NCI-H460 (cell line): ENCODE data around the gene CLN6. TPM values are rescaled to one million over a fixed set of nuclear protein-coding genes. Genes with fewer than 3 reads are reported as not detected.
"Not testable (repeated sequence)": the region's sequence is repeated elsewhere in the genome, so short reads cannot be mapped to it uniquely, and the experiment has no call there.

Source experiments
- DNase-seq: peaks from one replicate; pipeline ENCODE4 v3.0.0-alpha.2; 2016; ENCODE audit warnings: low read depth; ENCODE audit errors: extremely low read depth
- total RNA-seq: library from RNA; depleted of rRNA; stranded (reverse); fragments of >200 nt; shearing (Covaris generic); gene quantifications from 2 replicates; pipeline ENCODE4 v1.2.3, GENCODE V29; 2014

The CLN6 gene
- total RNA-seq, 1 experiment from 2014 or later = 20.3 TPM

DNA sequence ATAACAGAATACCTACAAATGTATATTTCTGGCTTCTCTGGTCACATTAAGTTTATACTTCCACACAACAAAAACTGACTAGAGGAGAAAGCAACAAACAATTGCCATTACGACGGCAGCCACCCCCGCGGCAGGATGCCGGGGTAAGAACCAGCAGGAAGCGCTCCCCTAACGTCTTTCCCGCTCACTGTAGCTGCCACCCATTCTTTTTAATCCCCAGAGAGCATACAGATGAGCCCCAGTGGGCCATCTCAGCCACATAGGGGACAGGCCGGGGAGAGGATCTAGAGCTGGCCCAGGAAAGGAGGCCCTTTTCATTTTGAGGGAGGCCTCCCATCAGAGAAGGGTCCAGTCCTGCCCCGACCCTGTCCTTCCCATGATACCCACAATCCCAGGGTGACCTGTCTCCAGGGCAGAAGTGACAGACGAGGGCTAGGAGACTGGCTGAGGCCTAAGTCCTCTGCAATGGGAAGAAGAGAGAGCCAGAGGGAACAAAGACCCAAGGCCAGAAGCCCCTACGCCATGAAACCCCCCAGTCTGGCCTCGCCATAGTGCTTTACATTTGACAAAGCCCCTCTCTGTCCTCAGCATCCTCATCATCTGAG, 20.8 kb downstream of the CLN6 start:
- DNase-seq = no peak

- DNase-seq = no peak
Observed at GRCh38 chr15:68208136-68208535, 21.4 kb downstream of the CLN6 start.

- no peak for DNase-seq
Observed at GRCh38 chr15:68207176-68207935, 22.2 kb downstream of the CLN6 start.

DNA sequence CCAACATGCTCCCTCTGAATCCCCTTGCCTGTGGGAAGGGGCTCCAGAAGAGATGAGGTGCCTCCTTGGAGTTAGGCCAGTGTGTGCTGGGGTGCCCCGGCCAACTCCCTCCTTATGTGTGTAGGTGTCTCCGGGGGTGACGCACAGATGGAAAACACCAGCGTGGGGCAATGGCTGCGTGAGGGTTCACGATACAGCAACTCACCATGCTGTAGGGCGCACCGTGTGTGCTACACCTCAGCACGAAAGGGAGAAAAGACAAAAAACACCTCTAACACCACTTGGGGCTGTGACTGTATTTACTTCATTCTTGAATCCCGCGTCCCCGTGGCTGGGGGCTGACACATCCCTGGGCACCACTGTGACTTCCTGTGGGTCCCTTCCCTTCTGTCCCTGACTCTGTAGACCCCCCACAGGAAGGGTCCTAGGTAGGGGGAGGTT, 22.8 kb downstream of the CLN6 start:
- DNase-seq = no peak

GRCh38 chr15:68205954-68206539, 23.5 kb downstream of the CLN6 start:
- DNase-seq = no peak

GRCh38 chr15:68205558-68205944, 24.0 kb downstream of the CLN6 start:
- no peak for DNase-seq

GRCh38 chr15:68204776-68205557, 24.6 kb downstream of the CLN6 start, which contains the start of gene CALML4:
Gene CALML4, minus strand, starts transcription at chr15:68205332. Its CDS starts 85 bp downstream, at chr15:68205247.
- no peak for DNase-seq

DNA sequence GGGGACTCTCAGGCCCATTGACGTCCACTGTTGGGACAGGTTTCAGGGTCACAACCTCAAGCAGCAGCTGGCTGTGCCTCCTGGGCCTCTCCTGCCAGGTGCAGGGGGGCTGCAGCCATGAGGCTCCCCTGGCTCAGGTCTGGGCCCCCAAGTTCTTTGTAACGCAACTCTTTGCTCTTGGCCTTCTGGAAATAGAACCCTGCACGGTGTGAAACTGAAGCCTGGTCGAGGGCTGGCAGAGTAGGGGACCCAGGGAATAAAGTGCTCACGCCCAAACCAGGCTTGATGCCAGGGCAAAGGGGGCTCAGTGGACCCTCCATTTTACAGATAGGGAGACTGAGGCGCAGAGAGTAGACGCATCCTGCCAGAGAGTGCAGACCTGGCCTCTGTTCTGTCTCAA, 25.2 kb downstream of the CLN6 start:
- DNase-seq = no peak

DNA sequence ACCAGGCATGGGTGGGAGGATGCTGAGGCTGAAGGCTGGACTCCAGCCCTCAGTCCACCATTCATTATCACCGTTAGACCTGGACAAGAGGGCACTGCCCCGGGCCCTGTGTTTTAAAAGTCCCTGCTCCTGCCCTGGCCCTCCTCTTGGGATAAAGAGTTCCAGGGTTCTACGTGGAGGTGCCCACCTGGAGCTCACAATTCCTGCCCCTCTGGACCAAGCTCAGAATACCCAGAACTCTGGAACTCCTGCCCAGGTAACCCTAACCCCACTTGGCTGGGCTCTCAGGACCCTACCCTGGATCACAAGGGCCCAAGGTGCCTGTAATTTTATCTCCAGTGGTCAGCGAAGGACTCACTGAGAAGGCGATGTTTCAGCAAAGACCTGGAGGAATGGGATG, 25.6 kb downstream of the CLN6 start:
- no peak for DNase-seq

DNA sequence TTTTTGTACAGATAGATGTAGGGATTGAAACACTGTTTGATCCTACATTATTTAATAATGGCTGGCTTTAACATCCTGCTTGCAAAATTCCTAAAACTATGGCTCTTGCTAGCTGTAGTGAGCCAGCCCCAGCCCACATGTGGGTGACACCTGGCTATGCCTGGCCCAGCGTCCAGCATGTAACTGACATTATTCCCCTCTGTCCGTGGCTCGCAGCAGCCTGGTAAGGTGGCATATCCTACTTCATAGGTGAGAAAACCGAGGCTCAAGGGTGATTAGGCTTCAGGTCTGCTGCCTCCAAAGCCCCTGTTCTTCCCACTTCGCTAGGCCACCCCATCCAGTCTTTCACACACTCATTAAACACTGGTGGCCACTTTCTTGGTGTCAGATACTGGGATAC, 26.0 kb downstream of the CLN6 start:
- DNase-seq = no peak

GRCh38 chr15:68202994-68203393, 26.5 kb downstream of the CLN6 start:
- DNase-seq = not testable (repeated sequence)

DNA sequence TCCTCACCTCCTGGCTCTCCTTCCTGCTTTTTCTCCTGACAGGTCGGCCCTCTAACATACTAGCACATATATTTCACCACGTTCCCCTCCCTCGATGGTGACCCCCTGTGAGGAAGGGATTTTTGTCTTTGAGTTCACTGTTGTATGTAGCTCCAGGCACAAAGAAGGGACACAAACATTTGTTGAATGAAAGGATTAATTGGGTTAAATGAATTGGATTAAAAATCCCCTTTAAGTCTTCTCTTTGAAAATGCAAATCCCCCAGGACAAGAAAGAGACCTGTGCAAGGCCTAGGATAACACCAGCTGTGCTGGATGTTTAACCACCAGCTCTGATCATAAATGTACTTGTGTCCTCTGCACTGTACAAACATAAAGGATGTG, 27.7 kb downstream of the CLN6 start:
- no peak for DNase-seq

- DNase-seq = no peak
Observed at GRCh38 chr15:68201153-68201878, 28.2 kb downstream of the CLN6 start.

GRCh38 chr15:68200016-68200861, 29.3 kb downstream of the CLN6 start:
- DNase-seq = no peak

- DNase-seq = no peak
Observed at GRCh38 chr15:68199340-68199739, 30.2 kb downstream of the CLN6 start.

DNA sequence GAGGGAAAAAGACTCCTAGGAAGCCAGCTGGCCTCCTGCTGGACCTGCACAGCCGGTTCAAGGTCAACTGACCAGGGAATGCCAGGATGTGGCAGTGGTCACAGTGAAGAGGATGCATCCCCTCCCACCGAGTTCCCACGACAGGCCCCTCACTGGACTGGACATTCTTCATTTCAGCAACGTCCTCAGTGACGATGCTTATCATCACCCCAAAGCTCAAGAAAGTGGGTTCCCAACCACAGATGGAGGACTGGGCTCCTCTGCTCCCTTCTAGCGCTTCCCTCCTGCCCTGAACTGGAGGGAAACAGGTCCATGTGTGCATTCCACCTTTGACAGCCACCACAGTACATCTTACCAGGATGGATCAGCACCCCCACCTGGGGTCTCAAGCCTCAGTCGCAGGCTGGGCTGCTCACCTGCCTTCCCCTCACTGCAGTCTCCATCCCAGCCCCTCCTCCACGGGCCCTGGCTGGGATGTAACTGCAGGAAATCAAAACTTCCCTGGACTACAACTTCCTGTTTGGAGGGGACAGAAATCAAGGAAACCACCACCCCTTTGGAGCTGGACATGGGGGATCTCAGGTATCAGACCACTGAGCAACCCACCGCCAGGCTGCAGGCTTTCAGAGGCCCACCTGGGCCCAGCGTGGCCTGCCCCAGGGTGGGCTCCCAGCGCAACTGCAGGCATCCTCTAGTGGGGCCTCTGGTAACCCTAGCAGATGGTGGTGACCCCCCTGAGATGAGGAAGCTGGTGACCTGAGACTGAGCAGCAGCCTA, 31.7 kb downstream of the CLN6 start:
- DNase-seq = no peak

GRCh38 chr15:68197170-68197492, 32.4 kb downstream of the CLN6 start:
- no peak for DNase-seq

DNA sequence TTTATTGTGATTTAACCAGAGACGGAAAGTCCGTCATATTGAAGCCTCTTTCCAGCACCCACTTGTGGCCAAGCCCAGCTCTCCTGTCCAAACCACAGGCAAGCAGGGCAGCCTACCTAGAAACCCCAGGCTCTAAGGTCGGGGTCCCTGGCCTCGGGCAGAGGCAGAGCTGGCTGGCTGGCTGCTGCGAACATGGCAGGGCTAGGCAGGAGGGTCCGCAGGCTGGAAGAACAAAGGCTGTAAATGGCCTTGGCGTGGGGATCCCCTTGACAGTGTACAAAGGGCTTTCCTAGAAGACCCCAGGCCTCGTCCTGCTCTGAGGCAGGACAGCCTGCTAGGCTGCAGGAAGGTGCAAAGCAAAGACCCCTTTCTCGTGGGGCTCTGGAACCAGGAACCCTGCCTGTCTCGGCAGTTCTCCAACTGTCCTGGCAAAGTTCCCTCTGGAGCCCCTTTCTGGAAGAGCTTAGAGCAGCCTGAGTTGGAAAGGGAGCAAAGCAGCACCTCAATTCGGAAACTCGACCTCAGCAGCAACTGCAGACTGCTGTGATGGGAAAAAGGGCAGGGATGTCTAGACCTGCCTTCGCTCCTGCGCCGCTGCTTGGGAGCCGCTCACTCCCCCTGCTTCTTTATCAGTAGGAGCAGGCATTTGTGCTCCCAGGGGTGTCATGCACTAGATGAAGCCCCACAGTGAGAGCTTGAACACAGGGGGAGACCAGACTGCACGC, 32.9 kb downstream of the CLN6 start:
- no peak for DNase-seq
